PC-9 (cell line): ENCODE results near the gene NPBWR2.

Source experiments
- CTCF ChIP-seq: fragments of 200-600 bp; sonication (generic); conservative IDR thresholded peaks from 2 replicates; pipeline ENCODE4 v1.6.1; 2017; ENCODE audit warnings: mixed run types, antibody characterized with exemption, mild to moderate bottlenecking, moderate library complexity
- EZH2 ChIP-seq: fragments of 200-600 bp; sonication (generic); IDR thresholded peaks from 2 replicates; pipeline ENCODE4 v1.8.0; 2017; ENCODE audit warnings: antibody characterized with exemption, low read depth

GRCh38 chr20:64077876-64078551, 29.4 kb downstream of the NPBWR2 start:
- TF ChIP-seq CTCF: no peak
- TF ChIP-seq EZH2: no peak
